Raji (cell line): ENCODE results near the gene CPLX1.

Experiments used
- POLR2A ChIP-seq: IDR thresholded peaks from 2 replicates; pipeline ENCODE4 v1.6.1; 2011; ENCODE audit warnings: low read depth, low read length, control low read depth; ENCODE audit not compliant: insufficient read depth

CPLX1 gene

GRCh38 chr4:795726-796119 is 30.2 kb downstream of the CPLX1 start:
- no peak for TF ChIP-seq POLR2A

- no peak for TF ChIP-seq POLR2A
These were observed 30.8 kb downstream of the CPLX1 start for GRCh38 chr4:794900-795725.

- no peak for TF ChIP-seq POLR2A
These were observed 31.8 kb downstream of the CPLX1 start for GRCh38 chr4:793941-794621.

DNA sequence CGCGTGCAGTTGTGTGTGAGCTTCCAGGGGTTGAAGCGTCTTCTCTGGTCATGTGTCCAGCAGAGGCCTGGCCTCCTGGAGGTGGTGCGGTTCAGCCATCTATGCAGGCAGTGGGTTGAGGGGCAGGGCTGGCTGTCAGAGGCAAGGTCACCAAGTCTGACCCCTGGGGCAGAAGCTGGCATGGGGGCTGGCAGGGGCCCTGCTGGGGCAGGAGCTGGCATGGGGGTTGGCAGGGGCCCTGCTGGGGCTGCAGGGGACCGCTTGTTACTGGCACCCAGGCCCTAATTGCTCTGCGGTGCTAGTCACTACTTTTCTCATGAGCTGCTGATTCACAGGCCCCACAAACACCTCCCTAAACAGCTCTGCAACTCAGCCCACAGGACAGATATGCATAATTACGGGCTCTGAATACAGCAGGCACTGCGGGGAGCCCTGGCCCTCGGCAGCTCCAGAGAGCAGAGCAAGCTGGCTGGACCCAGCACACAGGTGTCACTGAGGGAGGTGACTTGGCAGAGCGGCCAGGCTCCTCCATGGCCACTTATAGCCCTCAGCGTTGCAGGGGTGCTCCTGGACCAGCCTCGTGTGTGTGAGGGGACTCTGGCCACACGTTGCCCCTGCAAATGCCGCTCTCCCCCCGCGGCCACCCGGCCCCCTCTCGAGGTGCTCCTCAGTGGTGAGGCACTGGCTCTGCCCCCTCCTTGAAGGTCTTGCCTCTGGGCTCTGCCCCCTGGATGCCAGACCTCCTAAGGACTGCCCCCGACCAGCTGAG is 32.7 kb downstream of the CPLX1 start:
- TF ChIP-seq POLR2A, result no peak

DNA sequence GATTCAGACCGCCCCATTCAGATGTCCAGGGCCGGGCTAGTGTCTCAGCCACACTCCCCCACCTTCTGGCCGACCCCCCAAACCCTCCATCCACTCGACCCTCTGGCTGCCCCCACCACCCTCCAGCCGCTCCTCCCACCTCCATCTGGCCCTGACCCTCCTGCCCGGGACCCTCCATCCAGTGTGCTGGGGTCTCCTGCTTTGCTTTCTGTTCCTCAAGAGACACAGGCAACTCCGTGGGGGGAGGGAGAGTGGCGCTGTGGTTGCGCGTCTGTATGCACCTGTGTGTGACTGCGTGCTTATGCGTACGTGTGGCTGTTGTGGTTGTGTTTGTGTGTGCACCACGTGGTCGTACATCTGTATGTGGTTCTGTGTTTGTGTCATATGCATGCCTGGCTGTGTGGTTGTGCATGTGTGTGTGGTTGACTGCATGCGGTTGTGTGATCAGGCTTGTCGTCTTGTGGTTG is 33.3 kb downstream of the CPLX1 start:
- TF ChIP-seq POLR2A, result no peak

- no peak for TF ChIP-seq POLR2A
These were observed 33.9 kb downstream of the CPLX1 start for GRCh38 chr4:791898-792625.

- TF ChIP-seq POLR2A, result no peak
These were observed 34.6 kb downstream of the CPLX1 start for GRCh38 chr4:791252-791897.

GRCh38 chr4:790466-790820 is 35.5 kb downstream of the CPLX1 start:
- no peak for TF ChIP-seq POLR2A

DNA sequence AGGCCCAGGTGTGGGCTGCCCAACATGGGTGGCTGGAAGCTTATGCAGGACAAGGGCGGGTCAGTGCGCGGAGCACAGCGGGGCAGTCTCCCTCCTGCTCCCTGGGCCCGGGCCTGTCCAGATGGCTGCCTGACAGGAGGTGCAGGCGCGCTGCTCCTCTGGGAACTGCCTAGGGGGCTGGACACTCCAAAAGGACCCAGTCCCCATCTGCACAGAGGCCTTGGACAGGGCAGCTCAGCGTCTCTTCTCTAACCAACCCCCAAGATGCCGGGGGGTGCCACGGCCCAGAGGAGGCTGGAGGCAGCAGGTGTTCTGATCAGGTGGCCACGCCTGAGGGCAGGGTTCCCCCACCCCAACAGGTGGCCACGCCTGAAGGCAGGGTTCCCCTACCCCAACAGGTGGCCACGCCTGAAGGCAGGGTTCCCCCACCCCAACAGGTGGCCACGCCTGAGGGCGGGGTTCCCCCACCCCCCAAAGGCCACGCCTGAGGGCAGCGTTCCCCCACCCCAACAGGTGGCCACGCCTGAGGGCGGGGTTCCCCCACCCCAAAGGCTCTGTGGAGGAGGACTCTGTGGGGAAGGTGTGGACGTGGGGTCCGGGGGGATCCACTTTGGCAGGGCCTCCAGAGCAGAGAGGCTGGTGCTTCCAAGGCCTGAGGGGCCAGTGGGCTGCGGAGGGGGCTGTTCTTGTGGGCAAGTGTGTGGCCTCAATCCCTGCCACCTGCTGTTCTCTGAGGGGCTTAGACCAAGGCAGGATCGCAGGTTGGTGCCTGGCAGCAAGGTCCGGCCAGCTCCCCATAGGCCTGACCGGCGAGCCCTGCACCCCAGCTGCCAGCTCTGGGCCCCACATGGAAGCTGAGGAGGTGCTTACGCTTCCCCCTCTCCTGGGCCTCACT is 36.1 kb downstream of the CPLX1 start:
- TF ChIP-seq POLR2A, result no peak

- no peak for TF ChIP-seq POLR2A
These were observed 37.2 kb downstream of the CPLX1 start for GRCh38 chr4:788636-789297.

- no peak for TF ChIP-seq POLR2A
These were observed 37.8 kb downstream of the CPLX1 start for GRCh38 chr4:788006-788635.

DNA sequence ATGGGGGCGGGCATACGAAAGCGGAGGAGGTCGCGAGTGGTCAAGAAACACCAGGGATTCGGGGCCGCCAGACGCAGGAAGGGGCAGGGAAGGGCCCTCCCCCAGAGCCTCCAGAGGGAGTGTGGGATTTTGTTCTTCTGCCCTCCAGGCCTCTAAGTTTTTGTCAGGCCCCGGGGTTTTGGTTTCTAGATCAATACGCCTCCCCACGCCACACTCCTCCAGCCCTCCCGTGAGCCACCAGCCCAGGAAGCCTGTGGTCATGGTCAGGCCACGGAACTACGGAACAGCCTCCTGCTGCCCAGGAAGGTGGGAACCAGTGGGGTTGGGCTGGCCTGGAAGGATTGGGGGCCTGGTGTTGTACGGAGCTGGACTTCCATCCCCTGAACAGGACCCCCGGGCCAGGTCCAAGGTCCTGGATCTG is 38.4 kb downstream of the CPLX1 start:
- TF ChIP-seq POLR2A, result no peak
